DMS 273 treated with DMSO at 0.1 percent for 48 hours (cell line): ENCODE measurements around the gene PRSS36.

ENCODE experiments used
- DNase-seq: peaks from one replicate; lab custom pipeline; 2025; lab: John Stamatoyannopoulos, UW

Gene PRSS36

GRCh38 chr16:31099860-31100638, 49.8 kb downstream of the PRSS36 start:
- DNase-seq = no peak

- DNase-seq = peak; percentile 98
Observed at GRCh38 chr16:31094424-31095120, 55.3 kb downstream of the PRSS36 start, which contains the start of gene VKORC1. VKORC1 (minus strand) TSS chr16:31094797; CDS start chr16:31094729, 68 bp downstream.

DNA sequence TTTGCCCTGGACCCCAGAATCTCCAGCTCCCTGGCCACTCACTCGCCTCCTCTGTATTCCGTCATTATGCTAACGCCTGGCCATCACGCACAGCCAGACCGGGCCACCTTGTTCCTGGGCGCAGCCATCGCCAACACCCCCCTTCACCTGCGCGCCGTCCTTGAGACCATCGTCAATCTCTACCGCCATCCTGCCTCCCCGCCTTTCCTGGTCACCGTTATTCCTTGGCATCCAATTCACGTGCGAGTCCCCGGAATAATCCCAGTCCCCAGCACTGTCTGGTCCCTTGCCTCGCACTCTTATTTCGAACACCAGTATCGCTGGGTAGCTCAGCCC, 55.8 kb downstream of the PRSS36 start:
- DNase-seq = no peak

DNA sequence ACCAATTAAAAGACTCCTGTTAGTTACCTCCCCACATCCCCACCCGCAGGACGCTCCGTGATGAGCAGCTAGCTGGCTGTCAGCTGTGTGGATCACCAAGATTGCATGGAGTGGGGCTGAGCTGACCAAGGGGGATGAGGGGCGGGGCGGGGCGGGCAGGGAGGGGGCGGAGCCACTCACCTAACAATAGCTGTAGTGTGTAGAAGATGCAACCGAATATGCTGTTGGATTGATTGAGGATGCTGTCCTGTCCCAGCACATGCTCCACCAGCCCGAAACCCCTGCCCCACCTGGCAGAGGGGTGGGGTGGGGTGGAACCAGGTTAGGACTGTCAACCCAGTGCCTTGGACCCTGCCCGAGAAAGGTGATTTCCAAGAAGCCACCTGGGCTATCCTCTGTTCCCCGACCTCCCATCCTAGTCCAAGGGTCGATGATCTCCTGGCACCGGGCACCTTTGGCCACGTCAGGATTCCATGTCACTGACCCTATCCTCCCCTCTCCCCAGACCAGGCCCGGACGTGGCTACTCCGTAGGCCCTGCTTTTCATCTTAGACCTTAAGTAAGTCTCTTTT, 56.6 kb downstream of the PRSS36 start:
- DNase-seq = no peak

DNA sequence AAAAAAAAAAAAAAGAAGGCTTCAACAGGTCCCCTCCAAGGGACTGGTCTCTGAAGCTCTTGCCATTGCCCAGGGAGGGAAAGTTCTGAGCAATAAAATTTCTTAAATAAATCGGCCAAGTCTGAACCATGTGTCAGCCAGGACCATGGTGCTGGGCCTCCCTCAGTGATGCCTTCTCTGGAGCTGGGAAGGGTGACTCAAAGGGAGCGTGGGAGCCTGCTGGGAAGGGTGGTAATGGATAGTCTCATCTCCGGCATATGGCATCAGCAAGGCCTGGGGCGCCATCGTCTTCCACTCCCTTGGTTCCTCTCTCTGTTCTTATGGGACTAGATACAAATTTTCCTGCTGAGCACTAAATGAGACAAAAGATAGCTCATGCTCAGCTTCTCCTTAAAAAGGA, 57.5 kb downstream of the PRSS36 start:
- no peak for DNase-seq

DNA sequence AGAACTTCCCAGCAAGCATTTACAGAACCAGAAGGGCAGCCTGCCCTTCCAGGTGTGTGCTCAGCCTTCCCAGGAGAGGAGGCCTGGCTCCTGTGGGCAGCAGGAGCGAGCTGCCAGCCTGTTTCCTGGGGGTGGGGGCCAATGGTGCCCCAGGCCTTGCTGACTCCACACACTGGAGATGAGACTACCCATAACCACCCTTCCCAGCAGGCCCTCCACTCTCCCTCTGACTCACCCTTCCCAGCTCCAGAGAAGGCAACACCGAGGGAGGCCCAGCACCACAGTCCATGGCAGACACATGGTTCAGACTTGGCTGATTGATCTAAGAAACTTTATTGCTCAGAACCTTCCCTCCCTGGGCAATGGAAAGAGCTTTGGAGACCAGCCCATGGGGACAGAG, 59.3 kb downstream of the PRSS36 start:
- DNase-seq = no peak

- DNase-seq = no peak
Observed at GRCh38 chr16:31089199-31089598, 60.7 kb downstream of the PRSS36 start.
